Fibroblast of lung (primary cell): ENCODE data around the gene BPGM. TPM values are rescaled to one million over a fixed set of nuclear protein-coding genes. Genes with fewer than 3 reads are reported as not detected.

Source experiments
- DNase-seq, 2 donors: peaks; one replicate each; pipeline versions ENCODE4 v3.0.0 to v3.0.0-alpha.2; 2010; ENCODE audit warnings: low read depth in 2 of 2
- H2AFZ ChIP-seq: 2 replicates; pipeline ENCODE4 v1.5.1; 2012; ENCODE audit warnings: low read length, control low read depth, inconsistent platforms
- H3K27ac ChIP-seq: 2 replicates; pipeline ENCODE4 v1.5.1; 2011; ENCODE audit warnings: low read length, control low read depth; ENCODE audit not compliant: insufficient read depth
- H3K27me3 ChIP-seq: 2 replicates; pipeline ENCODE4 v1.5.1; 2011; ENCODE audit warnings: mild to moderate bottlenecking, low read length; ENCODE audit not compliant: control insufficient read depth, insufficient read depth
- H3K36me3 ChIP-seq: 2 replicates; pipeline ENCODE4 v1.5.1; 2011; ENCODE audit warnings: low read length; ENCODE audit not compliant: control insufficient read depth, insufficient read depth
- H3K4me1 ChIP-seq: 2 replicates; pipeline ENCODE4 v1.5.1; 2011; ENCODE audit warnings: low read length; ENCODE audit not compliant: control insufficient read depth, insufficient read depth; ENCODE audit errors: extremely low read depth
- H3K4me2 ChIP-seq: 2 replicates; pipeline ENCODE4 v1.5.1; 2011; ENCODE audit warnings: low read length, control low read depth; ENCODE audit not compliant: insufficient read depth; ENCODE audit errors: extremely low read depth
- H3K4me3 ChIP-seq, 4 experiments: fragments of 200-600 bp in 1 of 4; sonication (generic) in 1 of 4; replicated peaks in 1 of 4; 2 replicates each; pipeline ENCODE4 v1.5.1; 2011 to 2016; ENCODE audit warnings: low read length in 4 of 4, low read depth in 3 of 4, mild to moderate bottlenecking in 3 of 4, control low read depth in 2 of 4, inconsistent platforms in 1 of 4, mixed read lengths in 1 of 4; ENCODE audit not compliant: insufficient read depth in 1 of 4; ENCODE audit errors: control extremely low read depth in 1 of 4
- H3K79me2 ChIP-seq: 2 replicates; pipeline ENCODE4 v1.5.1; 2012; ENCODE audit warnings: mild to moderate bottlenecking, low read length, inconsistent platforms; ENCODE audit not compliant: control insufficient read depth, insufficient read depth
- H3K9ac ChIP-seq: 2 replicates; pipeline ENCODE4 v1.5.1; 2011; ENCODE audit warnings: mild to moderate bottlenecking, low read length, control low read depth; ENCODE audit not compliant: insufficient read depth
- H3K9me3 ChIP-seq: 2 replicates; pipeline ENCODE4 v1.5.1; 2012; ENCODE audit warnings: low read depth, low read length; ENCODE audit not compliant: control insufficient read depth, insufficient read depth
- H4K20me1 ChIP-seq: 2 replicates; pipeline ENCODE4 v1.5.1; 2011; ENCODE audit warnings: low read length; ENCODE audit not compliant: control insufficient read depth, insufficient read depth; ENCODE audit errors: extremely low read depth
- EZH2 ChIP-seq: IDR thresholded peaks from 2 replicates; pipeline ENCODE4 v1.5.1; 2012; ENCODE audit warnings: low read length, control low read depth, mild to moderate bottlenecking; ENCODE audit errors: missing control alignments
- polyA plus RNA-seq, 2 donors: library from polyadenylated mRNA; depleted of rRNA in 1 of 2; stranded (reverse) in 1 of 2; unstranded in 1 of 2; fragments of >200 nt; gene quantifications; 2 replicates each; pipeline ENCODE4 v1.2.1, GENCODE V29; 2011 to 2012; ENCODE audit warnings: missing spikeins in 1 of 2
- total RNA-seq: library from RNA; depleted of rRNA; stranded (reverse); fragments of >200 nt; gene quantifications from 2 replicates; pipeline ENCODE4 v1.2.1, GENCODE V29; 2014
- TF ChIP-seq, protein P1 (sequence below), 2 donors: IDR thresholded peaks in 1 of 2; conservative IDR thresholded peaks in 1 of 2; 1 replicate in 1 of 2; 2 replicates in 1 of 2; pipeline ENCODE4 v1.5.1; 2011 to 2012; ENCODE audit warnings: low read length in 2 of 2, control low read depth in 1 of 2, inconsistent platforms in 1 of 2, low read depth in 1 of 2, mild to moderate bottlenecking in 1 of 2

The BPGM gene
- total and polyA plus RNA-seq, 2 donors (not counting 1 experiment from before 2014, with no cell fraction given) = 25.8 to 29.7 TPM

DNA sequence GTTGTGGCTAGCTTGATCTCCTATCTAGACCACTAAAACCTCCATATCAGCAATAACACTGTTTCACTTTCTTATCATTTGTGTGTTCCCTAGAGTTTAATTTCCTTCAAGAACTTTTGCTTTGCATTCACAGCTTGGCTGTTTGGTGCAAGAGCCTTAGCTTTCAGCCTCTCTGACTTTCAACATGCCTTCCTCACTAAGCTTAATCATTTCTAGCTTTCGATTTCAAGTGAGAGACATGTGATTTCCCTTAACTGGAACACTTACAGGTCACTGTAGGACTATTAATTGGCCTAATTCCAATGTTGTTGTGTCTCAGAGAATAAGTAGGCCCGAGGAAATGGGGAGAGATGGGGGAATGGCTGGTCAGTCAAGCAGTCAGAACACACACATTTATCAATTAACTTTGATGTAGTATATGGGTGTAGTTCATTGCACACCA is 10.6 kb upstream of the BPGM start:
- Histone ChIP-seq H2AFZ (peak overlapping the region; percentile 49), H3K79me2 (no peaks in the 10 kb centered on the region), H3K36me3 (no peaks in the 10 kb centered on the region), H3K27ac (no peak overlapping the region), H3K27me3 (no peaks in the 10 kb centered on the region), H3K9me3 (no peaks in the 10 kb centered on the region), H3K4me3 (no peak overlapping the region), H3K4me1 (no peaks in the 10 kb centered on the region), H3K9ac (no peak overlapping the region), H4K20me1 (no peaks in the 10 kb centered on the region), H3K4me2 (peak overlapping the region; percentile 49)
- TF ChIP-seq EZH2 = no peak
- TF ChIP-seq, protein P1, sequence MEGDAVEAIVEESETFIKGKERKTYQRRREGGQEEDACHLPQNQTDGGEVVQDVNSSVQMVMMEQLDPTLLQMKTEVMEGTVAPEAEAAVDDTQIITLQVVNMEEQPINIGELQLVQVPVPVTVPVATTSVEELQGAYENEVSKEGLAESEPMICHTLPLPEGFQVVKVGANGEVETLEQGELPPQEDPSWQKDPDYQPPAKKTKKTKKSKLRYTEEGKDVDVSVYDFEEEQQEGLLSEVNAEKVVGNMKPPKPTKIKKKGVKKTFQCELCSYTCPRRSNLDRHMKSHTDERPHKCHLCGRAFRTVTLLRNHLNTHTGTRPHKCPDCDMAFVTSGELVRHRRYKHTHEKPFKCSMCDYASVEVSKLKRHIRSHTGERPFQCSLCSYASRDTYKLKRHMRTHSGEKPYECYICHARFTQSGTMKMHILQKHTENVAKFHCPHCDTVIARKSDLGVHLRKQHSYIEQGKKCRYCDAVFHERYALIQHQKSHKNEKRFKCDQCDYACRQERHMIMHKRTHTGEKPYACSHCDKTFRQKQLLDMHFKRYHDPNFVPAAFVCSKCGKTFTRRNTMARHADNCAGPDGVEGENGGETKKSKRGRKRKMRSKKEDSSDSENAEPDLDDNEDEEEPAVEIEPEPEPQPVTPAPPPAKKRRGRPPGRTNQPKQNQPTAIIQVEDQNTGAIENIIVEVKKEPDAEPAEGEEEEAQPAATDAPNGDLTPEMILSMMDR (conservative IDR thresholded peaks at IDR 0.05 in 1 of 2, IDR thresholded peaks at IDR 0.05 in 1 of 2; ENCODE audit: low read depth in 1 of 2, low read length in 2 of 2) = no peak
- DNase-seq = no peak

DNA sequence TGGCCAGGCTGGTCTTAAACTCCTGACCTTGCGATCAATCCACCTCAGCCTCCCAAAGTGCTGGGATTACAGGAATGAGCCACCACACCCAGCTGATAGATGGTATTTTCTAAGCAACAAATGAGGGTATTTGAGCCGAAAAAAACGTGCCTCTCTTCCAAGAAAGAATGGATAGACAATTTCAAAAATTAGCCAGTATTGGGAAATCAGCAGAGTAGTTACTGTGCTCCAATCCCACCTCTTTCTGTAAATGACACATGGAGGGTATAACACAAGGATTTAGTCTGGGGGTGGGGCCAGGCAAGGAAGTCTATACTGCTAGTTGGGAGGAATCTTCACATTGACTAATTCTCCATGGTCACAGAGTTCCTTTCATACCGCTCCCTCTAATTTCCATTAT is 9.2 kb upstream of the BPGM start:
- Histone ChIP-seq H3K4me3 (no peak overlapping the region), H3K27ac (no peak overlapping the region), H4K20me1 (no peaks in the 10 kb centered on the region), H3K36me3 (no peaks in the 10 kb centered on the region), H3K79me2 (no peaks in the 10 kb centered on the region), H3K9ac (no peak overlapping the region), H3K4me2 (no peak overlapping the region), H3K27me3 (no peaks in the 10 kb centered on the region), H3K4me1 (no peaks in the 10 kb centered on the region), H3K9me3 (no peaks in the 10 kb centered on the region), H2AFZ (no peak overlapping the region)
- TF ChIP-seq EZH2 = no peak
- TF ChIP-seq, protein P1 (conservative IDR thresholded peaks at IDR 0.05 in 1 of 2, IDR thresholded peaks at IDR 0.05 in 1 of 2; ENCODE audit: low read depth in 1 of 2, low read length in 2 of 2) = no peak
- no peak for DNase-seq

DNA sequence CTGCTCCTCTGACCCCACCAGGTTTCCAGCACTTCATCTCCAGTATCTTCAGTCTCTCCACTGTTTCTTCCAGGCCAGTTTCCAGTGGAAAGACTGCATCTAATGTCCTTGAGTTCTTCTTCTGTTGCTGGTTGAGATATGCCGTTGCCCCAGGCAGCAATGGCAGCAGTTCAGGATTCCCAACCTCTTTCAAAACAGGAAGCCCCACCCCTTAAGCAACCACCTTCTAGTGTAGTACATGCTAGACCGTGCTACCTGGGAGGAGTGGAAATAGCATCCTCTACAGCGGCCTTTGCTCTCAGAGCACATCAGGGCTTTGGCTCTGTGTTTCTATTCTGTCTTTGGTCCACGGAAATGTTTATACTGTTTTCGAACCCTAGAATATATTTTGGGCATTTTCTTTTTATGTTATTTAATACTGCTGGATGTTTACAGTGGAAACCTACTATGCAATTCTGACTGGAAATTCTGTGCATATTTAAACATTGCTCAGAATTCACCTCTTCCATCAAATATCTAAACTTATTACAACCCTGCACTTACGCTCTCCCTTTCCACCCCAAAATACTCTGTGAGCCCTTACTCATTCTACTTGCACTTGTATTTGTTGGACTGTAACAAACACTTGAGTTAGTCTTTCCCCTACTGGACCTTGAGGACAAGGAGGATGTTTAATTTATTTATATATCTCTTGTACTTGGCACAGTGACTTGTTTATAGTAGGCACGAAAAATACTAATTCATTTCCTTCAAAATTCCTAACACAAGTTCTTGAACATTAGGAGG is 8.5 kb upstream of the BPGM start:
- Histone ChIP-seq H4K20me1 (no peaks in the 10 kb centered on the region), H3K9ac (no peak overlapping the region), H3K36me3 (no peaks in the 10 kb centered on the region), H3K4me1 (no peaks in the 10 kb centered on the region), H2AFZ (peak overlapping the region; percentile 45), H3K4me2 (peak overlapping the region; percentile 37), H3K4me3 (no peak overlapping the region), H3K79me2 (no peaks in the 10 kb centered on the region), H3K9me3 (no peaks in the 10 kb centered on the region), H3K27ac (no peak overlapping the region), H3K27me3 (no peaks in the 10 kb centered on the region)
- TF ChIP-seq, protein P1 (conservative IDR thresholded peaks at IDR 0.05 in 1 of 2, IDR thresholded peaks at IDR 0.05 in 1 of 2; ENCODE audit: low read depth in 1 of 2, low read length in 2 of 2) = no peak
- TF ChIP-seq EZH2 = no peak
- peak in 1 of 2 donors; percentile 42 for DNase-seq
